ENCODE data around the gene SRRM4.
A peak's percentile ranks its signal among the peaks of the same experiment; 100 is the strongest.

Gene SRRM4

GRCh38 chr12:119154435-119154818, 173.1 kb downstream of the SRRM4 start:
- peak; percentile 30 for DNase-seq
- no peak overlapping the region for H3K27ac ChIP-seq
- peaks cover 77% of the 10 kb centered on the region for H3K36me3 ChIP-seq
- H3K9me3 ChIP-seq (ENCODE audit: severe bottlenecking), result no peaks in the 10 kb centered on the region
- H3K27me3 ChIP-seq (ENCODE audit: insufficient read depth, low read depth, severe bottlenecking), result no peaks in the 10 kb centered on the region
- H3K4me3 ChIP-seq (ENCODE audit: low read depth, low read length), result no peak overlapping the region
- TF ChIP-seq CTCF (IDR thresholded peaks at IDR 0.05; ENCODE audit: low read depth, low read length), result no peak

GRCh38 chr12:119156401-119157044, 175.2 kb downstream of the SRRM4 start:
- Histone ChIP-seq H3K27me3 (ENCODE audit: insufficient read depth, low read depth, severe bottlenecking) (no peaks in the 10 kb centered on the region), H3K36me3 (peaks cover 56% of the 10 kb centered on the region), H3K27ac (no peak overlapping the region), H3K4me3 (ENCODE audit: low read depth, low read length) (no peak overlapping the region), H3K9me3 (ENCODE audit: severe bottlenecking) (no peaks in the 10 kb centered on the region)
- peak; percentile 41 for DNase-seq
- TF ChIP-seq CTCF (IDR thresholded peaks at IDR 0.05; ENCODE audit: low read depth, low read length), result peak; percentile 44; the same call in 1 of the 2 replicates

DNA sequence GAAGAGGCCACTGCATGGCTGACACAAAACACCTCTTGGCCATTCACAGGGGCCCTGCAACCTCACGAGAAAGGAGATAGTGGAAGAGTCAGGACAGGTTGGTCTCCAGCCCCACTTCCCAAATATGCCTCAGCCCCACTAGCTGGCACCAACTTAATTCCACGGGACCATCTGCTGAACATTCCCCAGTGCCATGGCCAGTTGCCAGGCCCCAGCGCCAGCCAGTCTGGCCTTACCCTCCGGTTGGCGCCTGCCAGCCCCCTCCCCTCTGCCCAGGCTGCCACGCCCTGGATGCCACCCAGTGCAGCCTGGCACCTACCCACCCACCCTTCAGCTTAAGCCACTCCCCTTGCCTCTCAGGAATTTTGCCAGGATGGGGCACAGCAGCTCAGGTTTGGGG, 176.2 kb downstream of the SRRM4 start:
- H3K36me3 ChIP-seq, result peaks cover 46% of the 10 kb centered on the region
- no peak overlapping the region for H3K4me3 ChIP-seq (ENCODE audit: low read depth, low read length)
- no peak for DNase-seq

DNA sequence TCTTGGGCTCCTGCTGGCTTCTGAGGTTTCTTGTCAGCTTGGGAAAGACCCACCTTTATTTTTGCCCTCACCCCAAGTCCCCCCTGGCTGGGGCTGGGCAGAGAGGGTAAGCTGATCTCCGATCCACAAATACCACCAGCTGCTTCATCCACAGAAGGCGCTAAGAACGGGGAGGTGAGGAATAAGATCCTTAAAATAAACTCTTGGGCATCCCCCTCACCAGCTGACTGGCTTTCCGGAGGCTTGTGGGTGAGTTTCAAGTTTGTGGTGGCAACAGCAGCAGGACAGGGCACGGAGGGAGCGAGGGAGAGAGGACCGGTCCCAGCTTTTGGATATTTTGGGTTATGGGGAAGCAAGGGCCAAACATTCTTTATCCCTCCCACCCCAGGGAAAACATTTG, 176.6 kb downstream of the SRRM4 start:
- H3K27ac ChIP-seq, result no peak overlapping the region
- no peak overlapping the region for H3K4me3 ChIP-seq (ENCODE audit: low read depth, low read length)
- peaks cover 42% of the 10 kb centered on the region for H3K36me3 ChIP-seq
- no peaks in the 10 kb centered on the region for H3K27me3 ChIP-seq (ENCODE audit: insufficient read depth, low read depth, severe bottlenecking)
- TF ChIP-seq CTCF (IDR thresholded peaks at IDR 0.05; ENCODE audit: low read depth, low read length), result no peak
- no peak for DNase-seq
- no peaks in the 10 kb centered on the region for H3K9me3 ChIP-seq (ENCODE audit: severe bottlenecking)

More for the DNA sequence above, 176.2 kb downstream of the SRRM4 start:
- no peaks in the 10 kb centered on the region for H3K9me3 ChIP-seq (ENCODE audit: severe bottlenecking)
- H3K27ac ChIP-seq, result no peak overlapping the region
- no peaks in the 10 kb centered on the region for H3K27me3 ChIP-seq (ENCODE audit: insufficient read depth, low read depth, severe bottlenecking)
- TF ChIP-seq CTCF (IDR thresholded peaks at IDR 0.05; ENCODE audit: low read depth, low read length), result no peak

GRCh38 chr12:119158402-119158801, 177.1 kb downstream of the SRRM4 start:
- Histone ChIP-seq H3K27me3 (ENCODE audit: insufficient read depth, low read depth, severe bottlenecking) (no peaks in the 10 kb centered on the region), H3K36me3 (peaks cover 37% of the 10 kb centered on the region), H3K4me3 (ENCODE audit: low read depth, low read length) (no peak overlapping the region), H3K9me3 (ENCODE audit: severe bottlenecking) (no peaks in the 10 kb centered on the region), H3K27ac (no peak overlapping the region)
- DNase-seq, result no peak
- no peak for TF ChIP-seq CTCF (IDR thresholded peaks at IDR 0.05; ENCODE audit: low read depth, low read length)

- Histone ChIP-seq H3K4me3 (ENCODE audit: low read depth, low read length) (no peak overlapping the region), H3K9me3 (ENCODE audit: severe bottlenecking) (no peaks in the 10 kb centered on the region), H3K36me3 (peaks cover 25% of the 10 kb centered on the region), H3K27ac (no peak overlapping the region), H3K27me3 (ENCODE audit: insufficient read depth, low read depth, severe bottlenecking) (no peaks in the 10 kb centered on the region)
- no peak for DNase-seq
- no peak for TF ChIP-seq CTCF (IDR thresholded peaks at IDR 0.05; ENCODE audit: low read depth, low read length)
Observed at GRCh38 chr12:119159844-119160243, 178.5 kb downstream of the SRRM4 start.
